ENCODE measurements around the gene ATF7.
A peak's percentile ranks its signal among the peaks of the same experiment; 100 is the strongest.
"Not testable (repeated sequence)": the region's sequence is repeated elsewhere in the genome, so short reads cannot be mapped to it uniquely, and the experiment has no call there.

The ATF7 gene

GRCh38 chr12:53598971-53599370 is 27.2 kb downstream of the ATF7 start:
- DNase-seq (ENCODE audit: low read depth in 2 of 2): not testable (repeated sequence)

GRCh38 chr12:53596920-53597363 is 29.2 kb downstream of the ATF7 start:
- DNase-seq (ENCODE audit: low read depth in 2 of 2): peak; percentile 13 to 20

- DNase-seq (ENCODE audit: low read depth in 2 of 2): no peak
Measured at GRCh38 chr12:53594897-53595615, 31.1 kb downstream of the ATF7 start.

GRCh38 chr12:53593707-53594106 is 32.5 kb downstream of the ATF7 start:
- no peak for DNase-seq (ENCODE audit: low read depth in 2 of 2)

GRCh38 chr12:53593031-53593430 is 33.2 kb downstream of the ATF7 start:
- DNase-seq (ENCODE audit: low read depth in 2 of 2): no peak

- no peak for DNase-seq (ENCODE audit: low read depth in 2 of 2)
Measured at GRCh38 chr12:53592426-53592825, 33.8 kb downstream of the ATF7 start.

- no peak for DNase-seq (ENCODE audit: low read depth in 2 of 2)
Measured at GRCh38 chr12:53591301-53592206, 34.6 kb downstream of the ATF7 start.

- DNase-seq (ENCODE audit: low read depth in 2 of 2): no peak
Measured at GRCh38 chr12:53590652-53591051, 35.5 kb downstream of the ATF7 start.

- DNase-seq (ENCODE audit: low read depth in 2 of 2): no peak
Measured at GRCh38 chr12:53589915-53590314, 36.3 kb downstream of the ATF7 start.

- DNase-seq (ENCODE audit: low read depth in 2 of 2): no peak
Measured at GRCh38 chr12:53589423-53589822, 36.8 kb downstream of the ATF7 start.

GRCh38 chr12:53588123-53588522 is 38.1 kb downstream of the ATF7 start:
- no peak for DNase-seq (ENCODE audit: low read depth in 2 of 2)

- no peak for DNase-seq (ENCODE audit: low read depth in 2 of 2)
Measured at GRCh38 chr12:53586745-53587144, 39.4 kb downstream of the ATF7 start.

GRCh38 chr12:53585448-53586125 is 40.6 kb downstream of the ATF7 start:
- no peak for DNase-seq (ENCODE audit: low read depth in 2 of 2)

- no peak for DNase-seq (ENCODE audit: low read depth in 2 of 2)
Measured at GRCh38 chr12:53579545-53579955, 46.6 kb downstream of the ATF7 start.

GRCh38 chr12:53578783-53579182 is 47.4 kb downstream of the ATF7 start:
- DNase-seq (ENCODE audit: low read depth in 2 of 2): no peak

GRCh38 chr12:53577941-53578352 is 48.2 kb downstream of the ATF7 start:
- DNase-seq (ENCODE audit: low read depth in 2 of 2): no peak

GRCh38 chr12:53575502-53576249 is 50.5 kb downstream of the ATF7 start:
- DNase-seq (ENCODE audit: low read depth in 2 of 2): peak; percentile 79 to 80

GRCh38 chr12:53572134-53572758 is 53.9 kb downstream of the ATF7 start:
- DNase-seq (ENCODE audit: low read depth in 2 of 2): no peak

GRCh38 chr12:53571295-53571694 is 54.9 kb downstream of the ATF7 start:
- no peak for DNase-seq (ENCODE audit: low read depth in 2 of 2)

- peak; percentile 48 to 55 for DNase-seq (ENCODE audit: low read depth in 2 of 2)
Measured at GRCh38 chr12:53568809-53569557, 57.2 kb downstream of the ATF7 start.
